Ammon's horn (tissue), 1 donor: ENCODE data around the gene MPC1L.
A peak's percentile ranks its signal among the peaks of the same experiment; 100 is the strongest.
"Not testable (repeated sequence)": the region's sequence is repeated elsewhere in the genome, so short reads cannot be mapped to it uniquely, and the experiment has no call there.

ENCODE experiments used
- DNase-seq: peaks from one replicate; pipeline ENCODE4 v3.0.0-alpha.2; 2016; ENCODE audit warnings: low spot score

MPC1L gene

GRCh38 chrX:40623139-40623536, at the start of gene MPC1L:
Gene MPC1L, plus strand, starts transcription at chrX:40623428. Its CDS starts 138 bp downstream, at chrX:40623566.
- no peak for DNase-seq

GRCh38 chrX:40573763-40574162, 49.5 kb upstream of the MPC1L start:
- DNase-seq = no peak

- DNase-seq = peak; percentile 10
These were observed 47.8 kb upstream of the MPC1L start for GRCh38 chrX:40575411-40575810.

GRCh38 chrX:40576291-40576690, 46.9 kb upstream of the MPC1L start:
- DNase-seq = no peak

GRCh38 chrX:40578039-40578695, 45.1 kb upstream of the MPC1L start:
- DNase-seq = no peak

GRCh38 chrX:40579141-40579540, 44.1 kb upstream of the MPC1L start:
- DNase-seq = no peak

- DNase-seq = no peak
These were observed 43.2 kb upstream of the MPC1L start for GRCh38 chrX:40579900-40580536.

- DNase-seq = peak; percentile 96
These were observed 42.5 kb upstream of the MPC1L start, which contains the start of gene ATP6AP2 for GRCh38 chrX:40580537-40581335. Gene ATP6AP2, plus strand, starts transcription at chrX:40580970. Its CDS starts 96 bp downstream, at chrX:40581066.

- peak; percentile 1 for DNase-seq
These were observed 41.8 kb upstream of the MPC1L start for GRCh38 chrX:40581336-40581920.

DNA sequence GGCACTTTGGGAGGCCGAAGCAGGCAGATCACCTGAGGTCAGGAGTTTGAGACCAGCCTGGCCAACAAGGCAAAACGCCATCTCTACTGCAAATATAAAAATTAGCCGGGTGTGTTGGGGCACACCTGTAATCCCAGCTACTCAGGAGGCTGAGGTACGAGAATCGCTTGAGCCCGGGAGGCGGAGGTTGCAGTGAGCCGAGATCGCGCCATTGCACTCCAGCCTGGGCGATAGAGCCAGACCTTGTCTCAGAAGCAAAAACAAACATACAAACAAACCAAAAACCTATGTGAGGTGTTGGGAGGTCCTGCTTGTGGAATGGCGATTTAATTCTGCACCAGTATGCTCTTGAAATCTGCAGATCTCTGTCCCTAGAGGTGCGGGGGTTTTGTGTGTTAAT, 41.0 kb upstream of the MPC1L start:
- not testable (repeated sequence) for DNase-seq

- DNase-seq = no peak
These were observed 40.4 kb upstream of the MPC1L start for GRCh38 chrX:40582811-40583210.

DNA sequence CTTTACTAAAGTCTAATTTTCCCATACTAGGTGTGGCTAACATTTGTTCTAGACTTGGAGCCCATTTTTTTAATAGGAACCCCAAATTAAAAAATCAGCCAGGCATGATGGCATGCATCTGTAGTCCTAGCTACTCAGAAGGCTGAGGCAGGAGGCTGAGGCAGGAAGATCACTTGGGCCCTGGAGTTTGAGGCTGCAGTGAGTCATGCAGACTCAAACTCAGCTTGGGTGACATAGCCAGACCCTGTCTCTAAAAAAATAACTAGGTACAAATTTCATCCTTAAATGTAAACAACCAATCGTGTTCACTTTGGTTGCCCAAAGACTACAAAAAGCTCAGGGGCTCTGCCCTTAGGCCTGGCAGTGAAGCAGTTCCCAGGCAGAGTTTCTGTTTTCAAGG, 35.6 kb upstream of the MPC1L start:
- not testable (repeated sequence) for DNase-seq

DNA sequence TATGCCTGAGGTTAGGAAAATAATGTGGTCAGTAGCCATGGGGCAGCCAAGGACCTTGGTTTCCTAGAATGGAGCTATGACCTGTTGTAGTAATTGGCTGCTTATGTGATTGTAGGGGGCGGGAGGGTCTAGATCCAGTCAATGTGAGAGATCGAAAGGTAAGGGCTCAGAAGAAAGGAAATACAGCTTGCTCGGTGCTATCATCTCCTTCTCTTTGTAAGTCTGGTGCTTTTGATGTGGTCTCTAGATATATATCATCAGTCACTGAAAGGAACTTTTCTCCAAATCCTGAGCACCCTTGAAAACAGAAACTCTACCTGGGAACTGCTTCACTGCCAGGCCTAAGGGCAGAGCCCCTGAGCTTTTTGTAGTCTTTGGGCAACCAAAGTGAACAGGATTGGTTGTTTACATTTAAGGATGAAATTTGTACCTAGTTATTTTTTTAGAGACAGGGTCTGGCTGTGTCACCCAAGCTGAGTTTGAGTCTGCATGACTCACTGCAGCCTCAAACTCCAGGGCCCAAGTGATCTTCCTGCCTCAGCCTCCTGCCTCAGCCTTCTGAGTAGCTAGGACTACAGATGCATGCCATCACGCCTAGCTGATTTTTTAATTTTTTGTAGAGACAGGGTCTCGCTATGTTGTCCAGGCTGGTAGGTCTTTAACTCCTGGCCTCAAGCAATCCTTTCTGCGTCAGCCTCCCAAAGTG, 33.5 kb upstream of the MPC1L start:
- not testable (repeated sequence) for DNase-seq

DNA sequence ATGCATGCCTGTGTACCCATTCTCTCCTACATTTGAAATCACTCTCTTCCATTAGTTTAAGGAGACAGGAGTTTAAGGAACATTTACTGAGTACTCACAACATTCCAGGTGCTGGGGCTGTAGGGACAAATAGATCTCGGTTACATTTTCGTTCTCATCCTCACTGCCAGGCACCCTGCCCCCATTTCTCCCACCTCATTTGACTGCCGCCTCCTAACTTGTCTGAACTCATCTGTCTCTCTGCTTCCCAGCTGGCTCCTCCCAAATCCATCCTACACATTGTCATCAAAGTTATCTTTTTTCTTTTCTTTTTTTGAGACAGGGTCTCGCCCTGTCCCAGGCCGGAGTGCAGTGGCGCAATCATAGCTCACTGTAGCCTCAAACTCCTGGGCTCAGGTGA, 19.8 kb upstream of the MPC1L start:
- DNase-seq = peak; percentile 4

DNA sequence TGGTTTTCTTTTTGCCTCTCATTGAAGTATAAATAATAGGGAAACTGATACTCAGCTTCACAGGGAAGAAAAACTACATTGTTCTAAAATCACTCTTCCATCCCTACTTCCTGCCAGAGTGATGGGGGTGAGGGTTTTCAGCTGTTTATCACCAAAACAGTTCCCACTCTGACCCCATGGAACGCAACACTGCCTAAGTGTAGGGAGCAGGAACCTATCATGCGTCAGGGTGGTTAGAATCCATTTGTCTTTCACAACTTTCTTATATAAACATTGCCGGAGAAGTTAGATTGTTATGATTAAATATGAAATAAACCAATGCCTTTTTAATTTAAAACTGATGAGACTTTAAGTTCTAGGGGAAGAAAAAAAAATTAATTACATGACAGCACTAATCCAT, 15.8 kb upstream of the MPC1L start:
- DNase-seq = no peak

DNA sequence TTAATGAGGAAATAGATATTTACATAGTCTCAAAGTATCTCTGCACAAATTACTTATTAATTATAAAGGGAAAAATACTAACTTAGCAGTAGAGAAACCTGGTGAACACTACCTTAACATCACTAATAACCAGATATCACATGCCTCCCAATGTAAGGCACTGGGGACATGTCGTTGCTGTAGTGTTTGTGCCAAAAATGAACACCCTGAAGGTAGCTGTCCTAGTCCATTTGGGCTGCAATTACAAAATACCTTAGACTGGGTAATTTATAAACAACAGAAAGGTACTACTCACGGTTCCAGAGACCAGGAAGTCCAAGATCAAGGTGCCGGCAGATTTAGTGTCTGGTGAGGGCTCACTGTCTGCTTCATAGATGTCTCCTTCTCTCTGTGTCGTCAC, 10.7 kb upstream of the MPC1L start:
- no peak for DNase-seq

- DNase-seq = no peak
These were observed 7.3 kb upstream of the MPC1L start for GRCh38 chrX:40615976-40616375.

- DNase-seq = no peak
These were observed 5.7 kb upstream of the MPC1L start for GRCh38 chrX:40617566-40617965.

GRCh38 chrX:40622479-40623138, 619 bp upstream of the MPC1L start:
- DNase-seq = no peak

DNA sequence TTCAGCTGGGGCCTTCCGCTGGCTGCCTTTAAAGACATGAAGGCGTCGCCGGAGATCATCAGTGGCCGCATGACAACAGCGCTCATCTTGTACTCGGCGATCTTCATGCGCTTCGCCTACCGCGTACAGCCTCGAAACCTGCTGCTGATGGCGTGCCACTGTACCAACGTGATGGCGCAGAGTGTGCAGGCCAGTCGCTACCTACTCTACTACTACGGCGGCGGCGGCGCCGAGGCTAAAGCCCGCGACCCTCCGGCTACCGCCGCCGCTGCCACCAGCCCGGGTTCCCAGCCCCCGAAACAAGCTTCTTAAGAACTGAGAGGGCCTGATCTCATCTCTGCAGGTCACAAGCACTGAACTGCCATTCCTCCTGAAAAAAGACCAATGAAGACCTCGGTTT, 437 bp downstream of the MPC1L start:
- DNase-seq = no peak

- DNase-seq = peak; percentile 12
These were observed 2.1 kb downstream of the MPC1L start for GRCh38 chrX:40625294-40625693.
